Gastrocnemius medialis (tissue), 4 donors: ENCODE results near the gene RFC3.

ENCODE experiments used
- POLR2A ChIP-seq, 2 donors: fragments of 450-650 bp; IDR thresholded peaks; one replicate each; pipeline ENCODE4 v1.6.1; 2017; ENCODE audit warnings: antibody characterized with exemption in 2 of 2, mild to moderate bottlenecking in 2 of 2, moderate library complexity in 2 of 2
- TF ChIP-seq, protein P1 (sequence below), 5 experiments: fragments of 450-650 bp in 3 of 5; fragments of 200-600 bp in 2 of 5; sonication (generic) in 2 of 5; IDR thresholded peaks in 4 of 5; conservative IDR thresholded peaks in 1 of 5; 1 replicate in 4 of 5; 2 replicates in 1 of 5; pipeline ENCODE4 v1.5.1; 2016 to 2019; ENCODE audit warnings: antibody characterized with exemption in 5 of 5, mild to moderate bottlenecking in 3 of 5, moderate library complexity in 3 of 5

DNA sequence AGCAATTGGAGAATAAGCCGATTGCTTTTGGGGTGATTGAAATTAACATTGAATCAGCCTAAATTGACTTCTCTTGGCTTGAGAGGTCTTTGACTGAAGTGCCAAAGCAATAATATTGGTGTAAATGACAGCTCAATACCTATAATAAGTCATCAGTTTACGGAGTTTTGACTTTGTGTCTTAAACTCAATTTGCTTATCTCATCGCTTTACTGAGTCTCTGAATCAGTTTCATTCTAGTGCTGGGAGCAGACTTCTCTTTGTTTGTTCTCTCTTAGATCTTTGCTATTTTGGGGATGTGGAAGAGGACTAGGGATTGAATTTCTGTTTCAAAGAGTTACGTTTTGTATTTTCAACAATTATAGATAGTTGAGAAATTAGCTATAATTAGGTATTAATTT lies 7.1 kb downstream of the RFC3 start:
- TF ChIP-seq, protein P1, sequence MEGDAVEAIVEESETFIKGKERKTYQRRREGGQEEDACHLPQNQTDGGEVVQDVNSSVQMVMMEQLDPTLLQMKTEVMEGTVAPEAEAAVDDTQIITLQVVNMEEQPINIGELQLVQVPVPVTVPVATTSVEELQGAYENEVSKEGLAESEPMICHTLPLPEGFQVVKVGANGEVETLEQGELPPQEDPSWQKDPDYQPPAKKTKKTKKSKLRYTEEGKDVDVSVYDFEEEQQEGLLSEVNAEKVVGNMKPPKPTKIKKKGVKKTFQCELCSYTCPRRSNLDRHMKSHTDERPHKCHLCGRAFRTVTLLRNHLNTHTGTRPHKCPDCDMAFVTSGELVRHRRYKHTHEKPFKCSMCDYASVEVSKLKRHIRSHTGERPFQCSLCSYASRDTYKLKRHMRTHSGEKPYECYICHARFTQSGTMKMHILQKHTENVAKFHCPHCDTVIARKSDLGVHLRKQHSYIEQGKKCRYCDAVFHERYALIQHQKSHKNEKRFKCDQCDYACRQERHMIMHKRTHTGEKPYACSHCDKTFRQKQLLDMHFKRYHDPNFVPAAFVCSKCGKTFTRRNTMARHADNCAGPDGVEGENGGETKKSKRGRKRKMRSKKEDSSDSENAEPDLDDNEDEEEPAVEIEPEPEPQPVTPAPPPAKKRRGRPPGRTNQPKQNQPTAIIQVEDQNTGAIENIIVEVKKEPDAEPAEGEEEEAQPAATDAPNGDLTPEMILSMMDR (IDR thresholded peaks at IDR 0.05 in 4 of 5, conservative IDR thresholded peaks at IDR 0.05 in 1 of 5) = no peak
- TF ChIP-seq POLR2A (IDR thresholded peaks at IDR 0.05) = no peak
